Dedifferentiated amniotic fluid mesenchymal stem cell (primary cell): ENCODE measurements around the gene IFNA4.

Experiments used
- DNase-seq: peaks from one replicate; pipeline ENCODE4 v3.0.0-alpha.2; 2016; ENCODE audit errors: extremely low spot score

Gene IFNA4

DNA sequence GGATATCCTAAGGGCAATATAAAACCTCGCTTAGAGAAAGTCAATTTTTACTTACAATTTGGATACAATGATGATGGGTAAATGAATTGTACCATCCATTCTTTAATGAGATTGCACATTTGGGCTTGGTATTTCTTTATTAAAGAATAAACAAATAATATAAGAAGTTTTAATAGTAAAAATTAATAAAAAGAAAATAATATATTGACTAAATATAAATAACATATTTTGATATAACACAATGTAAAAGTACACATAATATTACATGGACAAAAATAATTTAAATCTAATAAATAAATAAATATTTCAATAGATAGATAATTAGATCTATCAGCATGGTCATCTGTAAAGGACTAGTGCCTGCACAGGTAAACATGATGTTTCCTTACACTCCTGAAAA, 21.9 kb downstream of the IFNA4 start:
- no peak for DNase-seq

GRCh38 chr9:21160178-21160577, 27.2 kb downstream of the IFNA4 start:
- no peak for DNase-seq

GRCh38 chr9:21155501-21155900, 31.9 kb downstream of the IFNA4 start:
- DNase-seq = no peak

GRCh38 chr9:21154018-21154608, 33.3 kb downstream of the IFNA4 start:
- no peak for DNase-seq

DNA sequence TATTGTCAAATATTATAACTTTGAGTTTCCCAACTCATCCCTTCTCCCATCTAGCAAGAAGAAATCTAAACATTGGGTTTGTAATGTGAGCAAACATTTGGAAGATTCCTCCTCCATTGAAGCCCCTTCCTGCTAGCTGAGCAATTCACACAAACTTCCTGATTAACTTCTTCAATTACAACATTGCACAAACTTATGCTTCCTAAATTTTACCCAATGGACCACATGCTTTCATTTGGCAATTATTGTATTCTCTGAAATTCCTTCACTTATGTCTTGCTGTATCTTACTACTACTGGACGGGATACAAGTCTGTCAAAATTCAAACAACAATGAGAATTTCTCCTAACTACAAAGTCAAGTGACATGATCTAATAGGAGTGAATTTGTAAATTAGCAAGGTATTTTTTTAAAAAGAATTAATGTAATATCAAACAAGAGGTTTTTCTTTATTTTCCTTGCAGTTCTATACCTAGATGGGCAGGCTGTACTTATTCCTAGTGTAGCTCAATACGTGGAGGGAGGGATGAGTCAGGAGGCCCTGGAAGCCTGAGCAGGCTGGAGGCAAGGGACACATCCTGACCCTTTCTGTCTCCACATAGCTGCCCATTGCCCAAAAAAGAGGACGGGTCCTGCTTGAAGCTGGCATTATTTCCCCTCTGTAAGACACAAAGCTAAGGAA, 33.9 kb downstream of the IFNA4 start:
- no peak for DNase-seq

DNA sequence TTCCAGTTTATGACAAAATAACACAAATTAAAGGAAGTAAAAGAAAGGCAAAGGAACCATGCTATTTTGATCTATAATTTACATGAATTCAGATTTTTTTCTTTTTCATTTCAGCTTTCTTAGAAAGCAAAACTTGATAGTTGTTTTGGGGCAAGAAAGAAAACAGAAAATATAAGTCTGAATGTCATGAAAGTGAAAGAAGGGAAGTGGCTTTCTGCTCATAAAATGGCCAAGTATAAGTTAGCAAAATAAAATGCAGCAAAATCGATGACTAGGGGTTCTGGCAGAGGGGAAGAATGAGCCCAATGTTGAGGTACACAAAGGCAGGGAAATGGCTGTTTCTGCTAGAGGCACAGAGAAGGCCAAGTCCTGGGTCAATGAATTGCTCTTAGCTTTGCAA, 42.8 kb downstream of the IFNA4 start:
- no peak for DNase-seq

- no peak for DNase-seq
These were observed 45.9 kb downstream of the IFNA4 start, which contains the start of gene IFNW1 for GRCh38 chr9:21141427-21141882. IFNW1 (minus strand) TSS chr9:21141832; CDS start chr9:21141570, 262 bp downstream.

- DNase-seq = no peak
These were observed 50.4 kb downstream of the IFNA4 start for GRCh38 chr9:21137020-21137419.
